Measurements from ENCODE around the gene TAT.
A peak's percentile ranks its signal among the peaks of the same experiment; 100 is the strongest.
"Not testable (repeated sequence)": the region's sequence is repeated elsewhere in the genome, so short reads cannot be mapped to it uniquely, and the experiment has no call there.

The TAT gene

GRCh38 chr16:71568551-71568950 is 8.3 kb downstream of the TAT start:
- no peak for TF ChIP-seq POLR2A (IDR thresholded peaks at IDR 0.05; ENCODE audit: low read length)
- no peak for TF ChIP-seq GATA1 (IDR thresholded peaks at IDR 0.05; ENCODE audit: low read depth, low read length)
- no peak for DNase-seq

- no peak for DNase-seq
- TF ChIP-seq POLR2A (IDR thresholded peaks at IDR 0.05; ENCODE audit: low read length) = no peak
- no peak for TF ChIP-seq GATA1 (IDR thresholded peaks at IDR 0.05; ENCODE audit: low read depth, low read length)
These were observed 9.0 kb downstream of the TAT start for GRCh38 chr16:71567931-71568330.

GRCh38 chr16:71565812-71566700 is 10.8 kb downstream of the TAT start:
- no peak for DNase-seq
- no peak for TF ChIP-seq GATA1 (IDR thresholded peaks at IDR 0.05; ENCODE audit: low read depth, low read length)
- TF ChIP-seq POLR2A (IDR thresholded peaks at IDR 0.05; ENCODE audit: low read length) = no peak

DNA sequence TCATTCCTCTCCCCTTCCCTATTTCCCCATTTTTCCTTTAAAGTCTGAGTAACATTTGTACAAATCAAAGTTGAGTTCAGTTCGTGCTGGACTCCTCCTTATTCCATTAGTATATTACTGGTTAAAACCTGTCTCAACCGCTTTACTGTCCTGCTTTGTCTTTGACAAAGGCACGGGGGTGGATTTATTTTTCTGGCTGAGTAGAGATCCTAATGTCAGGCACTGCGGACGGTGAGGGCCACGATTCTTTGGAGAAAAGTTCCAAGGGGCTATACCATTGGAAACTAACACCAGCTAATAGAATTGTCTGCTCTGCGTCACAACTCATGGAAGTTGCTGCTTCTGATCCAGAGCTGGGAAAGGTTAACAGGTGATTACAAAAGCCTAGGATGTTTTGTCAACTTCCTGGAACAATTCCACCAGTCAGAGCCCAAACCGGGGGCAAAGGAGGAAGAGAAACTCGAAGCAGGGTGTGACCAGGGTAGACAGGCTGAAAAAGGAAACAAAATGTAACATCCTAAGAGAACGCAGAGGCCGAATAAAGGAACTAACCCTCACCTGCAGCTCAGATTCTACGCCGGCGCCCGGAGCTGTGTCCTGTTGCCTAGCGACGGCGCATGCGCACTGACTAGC is 12.4 kb downstream of the TAT start:
- no peak for DNase-seq
- no peak for TF ChIP-seq POLR2A (IDR thresholded peaks at IDR 0.05; ENCODE audit: low read length)
- no peak for TF ChIP-seq GATA1 (IDR thresholded peaks at IDR 0.05; ENCODE audit: low read depth, low read length)

DNA sequence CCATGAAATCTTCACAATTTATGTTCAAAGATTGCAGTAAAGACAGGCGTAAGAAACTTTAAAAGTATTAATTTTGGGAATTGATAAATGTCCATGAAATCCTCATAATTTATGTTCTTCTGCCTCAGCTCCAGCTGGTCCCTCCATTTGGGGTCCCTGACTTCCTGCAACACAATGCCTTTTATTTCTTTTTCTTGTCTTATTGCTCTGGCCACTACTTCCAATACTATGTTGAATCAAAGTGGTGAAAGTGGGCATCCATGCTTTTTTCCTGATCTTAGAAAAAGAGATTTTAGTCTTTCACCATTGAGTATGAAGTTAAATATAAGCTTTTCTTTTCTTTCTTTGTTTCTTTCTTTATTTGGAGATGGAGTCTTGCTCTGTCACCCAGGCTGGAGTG is 14.3 kb downstream of the TAT start:
- no peak for DNase-seq
- TF ChIP-seq GATA1 (IDR thresholded peaks at IDR 0.05; ENCODE audit: low read depth, low read length) = no peak
- no peak for TF ChIP-seq POLR2A (IDR thresholded peaks at IDR 0.05; ENCODE audit: low read length)

GRCh38 chr16:71561886-71562285 is 15.0 kb downstream of the TAT start:
- DNase-seq = not testable (repeated sequence)

DNA sequence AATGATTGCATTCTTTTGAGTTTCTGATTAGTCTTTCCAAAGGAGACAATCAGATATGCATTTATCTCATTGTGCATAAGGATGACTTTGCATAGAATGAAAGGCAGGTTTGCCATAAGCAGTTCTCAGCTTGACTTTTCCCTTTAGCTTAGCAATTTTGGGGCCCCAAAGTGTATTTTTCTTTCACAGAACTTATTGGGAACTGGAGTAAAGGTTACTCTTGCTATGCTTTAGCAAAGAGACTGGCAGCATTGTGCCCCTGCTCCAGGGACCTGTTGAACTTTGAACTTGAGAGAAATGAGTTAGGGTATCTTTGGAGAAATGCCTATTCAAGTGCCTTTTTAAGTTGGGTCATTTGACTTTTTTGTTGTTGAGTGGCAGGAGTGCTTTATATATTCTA is 17.0 kb downstream of the TAT start:
- no peak for DNase-seq
- TF ChIP-seq POLR2A (IDR thresholded peaks at IDR 0.05; ENCODE audit: low read length) = no peak
- TF ChIP-seq GATA1 (IDR thresholded peaks at IDR 0.05; ENCODE audit: low read depth, low read length) = no peak

DNA sequence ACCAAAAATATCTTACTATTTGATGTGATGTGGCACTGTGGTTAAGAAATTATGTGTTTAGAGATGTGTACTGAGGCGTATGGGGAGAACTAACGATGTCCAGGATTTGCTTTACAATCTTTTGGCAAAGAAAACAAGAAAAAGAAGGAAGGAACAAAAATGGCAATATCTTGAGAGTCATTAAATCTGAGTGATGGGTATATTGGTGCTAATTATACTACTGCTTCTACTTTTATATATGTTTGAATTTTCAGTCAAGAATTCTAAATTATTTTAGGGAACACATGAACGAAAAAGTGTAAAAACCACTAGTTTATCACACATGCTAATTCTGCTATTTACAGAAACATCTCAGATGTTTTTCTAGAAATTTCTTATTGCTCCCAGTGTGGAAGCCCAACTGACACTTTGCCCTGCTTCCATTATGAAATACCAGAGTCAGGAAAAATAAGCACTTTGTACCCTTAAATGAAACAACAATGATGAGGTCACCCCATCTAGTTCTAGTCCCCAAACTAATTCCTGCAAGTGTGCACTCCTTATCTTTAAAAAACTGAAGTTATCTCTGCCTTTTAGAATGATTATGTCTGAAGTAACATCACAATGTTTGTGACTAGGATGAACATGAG is 18.8 kb downstream of the TAT start:
- TF ChIP-seq GATA1 (IDR thresholded peaks at IDR 0.05; ENCODE audit: low read depth, low read length) = no peak
- no peak for TF ChIP-seq POLR2A (IDR thresholded peaks at IDR 0.05; ENCODE audit: low read length)
- DNase-seq = no peak

GRCh38 chr16:71557299-71557698 is 19.6 kb downstream of the TAT start:
- DNase-seq = no peak
- TF ChIP-seq POLR2A (IDR thresholded peaks at IDR 0.05; ENCODE audit: low read length) (no peak), GATA1 (IDR thresholded peaks at IDR 0.05; ENCODE audit: low read depth, low read length) (no peak)

- TF ChIP-seq GATA1 (IDR thresholded peaks at IDR 0.05; ENCODE audit: low read depth, low read length) (no peak), POLR2A (IDR thresholded peaks at IDR 0.05; ENCODE audit: low read length) (no peak)
- DNase-seq = no peak
These were observed 21.5 kb downstream of the TAT start for GRCh38 chr16:71555230-71555891.

DNA sequence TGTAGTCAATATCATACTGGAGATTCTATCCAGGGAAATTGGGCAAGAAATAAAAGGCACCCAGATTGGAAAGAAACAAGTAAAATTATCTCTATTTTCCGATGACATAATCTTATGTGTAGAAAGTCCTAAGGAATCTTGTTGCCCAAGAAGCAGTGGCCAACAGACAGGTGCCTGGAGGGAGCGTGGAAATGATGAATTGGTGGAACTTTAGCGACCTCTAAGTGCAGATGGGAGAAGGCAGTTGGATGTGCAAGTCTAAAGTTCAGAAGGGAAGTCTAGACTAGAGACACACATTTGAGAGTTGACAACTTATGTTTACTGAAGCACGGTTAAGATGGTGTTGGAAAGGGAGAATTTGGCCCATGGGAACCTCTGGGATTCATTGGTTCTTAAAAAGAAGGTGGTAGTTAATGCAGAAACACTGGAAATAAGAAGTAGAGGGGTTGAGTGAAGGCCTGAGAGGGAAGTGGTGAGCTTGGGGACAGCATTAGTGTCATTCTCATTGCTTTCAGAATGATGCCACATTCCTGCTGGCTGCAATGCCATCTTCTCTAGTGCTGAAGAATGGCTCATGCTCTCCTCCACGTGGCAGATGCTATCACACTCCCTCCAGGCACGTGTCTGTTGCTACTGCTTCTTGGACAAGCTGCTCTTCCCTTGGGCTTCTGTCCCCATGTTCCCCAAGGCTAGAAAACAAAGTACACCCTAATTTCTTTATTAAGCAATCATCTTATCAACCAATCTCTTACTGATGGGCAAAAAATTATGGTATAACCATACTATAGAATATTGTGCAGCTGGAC is 24.0 kb downstream of the TAT start:
- TF ChIP-seq GATA1 (IDR thresholded peaks at IDR 0.05; ENCODE audit: low read depth, low read length) (no peak), POLR2A (IDR thresholded peaks at IDR 0.05; ENCODE audit: low read length) (no peak)

GRCh38 chr16:71547168-71547567 is 29.7 kb downstream of the TAT start:
- no peak for DNase-seq
- no peak for TF ChIP-seq POLR2A (IDR thresholded peaks at IDR 0.05; ENCODE audit: low read length)
- no peak for TF ChIP-seq GATA1 (IDR thresholded peaks at IDR 0.05; ENCODE audit: low read depth, low read length)

More for the DNA sequence above, 24.0 kb downstream of the TAT start:
- peak in 1 of 2 experiments; percentile 10 for DNase-seq

- DNase-seq = peak; percentile 64 to 75
- no peak for TF ChIP-seq POLR2A (IDR thresholded peaks at IDR 0.05; ENCODE audit: low read length)
- no peak for TF ChIP-seq GATA1 (IDR thresholded peaks at IDR 0.05; ENCODE audit: low read depth, low read length)
These were observed 34.5 kb downstream of the TAT start for GRCh38 chr16:71542377-71542776.

Data from erythroblast (primary cell).